ENCODE data around the gene C1orf94. TPM values are rescaled to one million over a fixed set of nuclear protein-coding genes. Genes with fewer than 3 reads are reported as not detected.

The C1orf94 gene
- total RNA-seq, 2 donors from 2014 or later = not detected

Other genes starting within 250 kb of the C1orf94 start
- not detected for gene CSMD2, start 11.7 kb upstream of the C1orf94 start, total RNA-seq

All from T-helper 17 cell (primary cell).